ENCODE measurements around the gene ADISSP. TPM values are rescaled to one million over a fixed set of nuclear protein-coding genes. Genes with fewer than 3 reads are reported as not detected.

ADISSP gene
- total RNA-seq, 4 donors from 2014 or later = 14.4 to 32.4 (median 22.2) TPM

DNA sequence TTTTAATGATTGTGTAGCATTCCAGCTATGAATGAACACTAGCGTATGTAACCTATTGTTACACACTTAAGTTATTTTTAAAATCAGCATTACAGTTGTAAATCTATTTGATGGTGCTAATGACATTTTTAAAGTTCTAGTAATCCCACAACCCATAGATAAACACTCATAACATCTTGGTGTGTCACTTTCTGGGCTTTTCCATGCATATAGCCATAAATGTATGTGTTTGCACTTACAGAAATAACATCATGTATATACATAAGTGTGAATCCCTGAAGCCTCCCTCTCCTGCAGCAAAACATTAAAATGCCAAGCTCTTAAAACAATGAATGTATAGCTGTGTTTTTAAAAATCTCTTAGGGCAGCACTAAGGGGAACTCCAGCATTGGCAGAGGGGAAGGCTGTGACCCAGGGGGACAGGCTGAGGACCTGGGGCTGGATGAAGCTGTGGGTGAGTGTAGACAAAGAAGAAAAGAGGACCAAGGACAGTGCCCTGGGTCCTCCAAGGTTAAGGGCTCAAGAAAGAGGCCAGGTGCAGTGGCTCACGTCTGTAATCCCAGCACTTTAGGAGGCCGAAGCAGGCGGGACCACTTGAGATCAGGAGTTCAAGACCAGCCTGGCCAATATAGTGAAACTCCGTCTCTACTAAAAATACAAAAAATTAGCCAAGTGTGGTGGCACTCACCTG, 19.9 kb upstream of the ADISSP start:
- no peaks in the 10 kb centered on the region for H3K9me3 ChIP-seq
- peak overlapping the region in 3 of 4 donors; percentile 59 to 68 (median 63) for H3K27ac ChIP-seq
- H3K4me3 ChIP-seq = peak overlapping the region in 2 of 4 donors; percentile 32 to 71
- 62 to 70% methylated on average over 5 of the region's 5 CpGs for WGBS, 2 donors
- no peak for DNase-seq (ENCODE audit: low spot score in 2 of 2)
- H3K27me3 ChIP-seq = no peaks in the 10 kb centered on the region
- peaks cover 0 to 21% (median 0%) of the 10 kb centered on the region in 3 donors for H3K36me3 ChIP-seq
- peaks cover 0 to 55% (median 27%) of the 10 kb centered on the region in 4 donors for H3K4me1 ChIP-seq
- TF ChIP-seq EP300 (IDR thresholded peaks at IDR 0.05) (no peak), POLR2A (IDR thresholded peaks at IDR 0.05) (no peak)
- TF ChIP-seq, protein P1, sequence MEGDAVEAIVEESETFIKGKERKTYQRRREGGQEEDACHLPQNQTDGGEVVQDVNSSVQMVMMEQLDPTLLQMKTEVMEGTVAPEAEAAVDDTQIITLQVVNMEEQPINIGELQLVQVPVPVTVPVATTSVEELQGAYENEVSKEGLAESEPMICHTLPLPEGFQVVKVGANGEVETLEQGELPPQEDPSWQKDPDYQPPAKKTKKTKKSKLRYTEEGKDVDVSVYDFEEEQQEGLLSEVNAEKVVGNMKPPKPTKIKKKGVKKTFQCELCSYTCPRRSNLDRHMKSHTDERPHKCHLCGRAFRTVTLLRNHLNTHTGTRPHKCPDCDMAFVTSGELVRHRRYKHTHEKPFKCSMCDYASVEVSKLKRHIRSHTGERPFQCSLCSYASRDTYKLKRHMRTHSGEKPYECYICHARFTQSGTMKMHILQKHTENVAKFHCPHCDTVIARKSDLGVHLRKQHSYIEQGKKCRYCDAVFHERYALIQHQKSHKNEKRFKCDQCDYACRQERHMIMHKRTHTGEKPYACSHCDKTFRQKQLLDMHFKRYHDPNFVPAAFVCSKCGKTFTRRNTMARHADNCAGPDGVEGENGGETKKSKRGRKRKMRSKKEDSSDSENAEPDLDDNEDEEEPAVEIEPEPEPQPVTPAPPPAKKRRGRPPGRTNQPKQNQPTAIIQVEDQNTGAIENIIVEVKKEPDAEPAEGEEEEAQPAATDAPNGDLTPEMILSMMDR (IDR thresholded peaks at IDR 0.05) = no peak

DNA sequence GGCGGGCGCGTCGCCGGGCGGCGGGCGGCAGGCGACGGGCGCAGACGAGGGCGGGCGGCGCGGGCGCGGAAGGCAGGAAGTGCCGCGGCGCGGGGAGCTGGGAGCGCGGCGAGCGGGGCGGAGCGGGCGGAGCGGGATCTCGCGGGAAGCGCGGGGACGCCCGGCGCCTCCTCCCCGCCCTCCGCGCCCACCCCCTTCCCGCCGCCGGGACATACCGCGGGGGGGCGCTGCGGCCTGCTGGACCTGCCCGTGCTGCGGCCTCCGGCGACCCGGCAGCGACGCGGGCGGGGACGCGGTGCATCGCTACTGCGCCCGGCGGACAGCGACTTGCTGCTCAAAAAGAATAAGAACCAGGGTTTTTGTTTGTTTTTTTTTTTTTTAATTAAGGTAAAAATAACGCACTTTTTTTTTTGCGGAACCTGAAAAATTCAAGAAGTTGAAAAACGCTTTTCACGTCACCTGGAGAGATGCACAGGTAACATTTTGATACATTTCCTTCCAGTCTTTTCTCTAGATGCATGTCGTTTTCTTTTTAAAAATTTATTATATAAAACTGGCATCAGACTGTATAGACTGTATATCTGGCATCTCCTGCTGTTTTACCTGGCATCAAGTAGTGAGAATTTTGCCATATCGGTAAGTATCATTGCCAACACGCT, 19.2 kb upstream of the ADISSP start, which contains the start of gene CENPB:
Gene CENPB, minus strand, starts transcription at position 76 of the 659 bp plus-strand sequence. CDS start 257 bp downstream, outside the sequence.
- Histone ChIP-seq H3K27ac (peak within 1 kb of the TSS; percentile 68 to 87 (median 82)), H3K4me3 (peak within 1 kb of the TSS; percentile 53 to 71 (median 62)), H3K27me3 (no peaks in the 10 kb centered on the region), H3K9me3 (no peaks in the 10 kb centered on the region), H3K4me1 (peaks cover 0 to 59% (median 27%) of the 10 kb centered on the region in 4 donors), H3K36me3 (peaks cover 0 to 22% (median 0%) of the 10 kb centered on the region in 3 donors)
- WGBS, 2 donors = 3 to 6% methylated on average over 23 to 54 of the region's 70 CpGs
- DNase-seq (ENCODE audit: low spot score in 2 of 2) = peak; percentile 84 to 85
- TF ChIP-seq, protein P1 (IDR thresholded peaks at IDR 0.05) = peak; percentile 69 to 98 (median 88)
- peak in 1 of 2 donors; percentile 34 for TF ChIP-seq EP300 (IDR thresholded peaks at IDR 0.05)
- TF ChIP-seq POLR2A (IDR thresholded peaks at IDR 0.05) = no peak

DNA sequence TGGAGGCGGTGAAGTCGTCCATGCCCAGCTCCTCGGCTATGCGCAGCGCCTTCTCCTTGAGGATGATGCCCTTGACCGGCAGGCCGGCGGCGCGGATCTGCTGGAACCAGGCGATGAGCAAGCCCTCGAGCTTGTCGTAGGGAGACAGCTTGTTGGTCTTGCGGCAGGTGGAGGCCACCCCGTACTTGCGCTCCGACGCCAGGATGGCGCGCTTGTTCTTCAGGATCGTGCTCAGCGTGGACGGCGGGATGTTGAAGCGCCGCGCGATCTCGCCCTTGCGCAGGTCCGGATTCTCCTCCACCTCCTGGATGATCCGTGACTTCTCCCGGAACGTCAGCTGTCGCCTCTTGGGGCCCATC, 18.6 kb upstream of the ADISSP start:
- Histone ChIP-seq H3K4me1 (peaks cover 0 to 65% (median 28%) of the 10 kb centered on the region in 4 donors), H3K27ac (peak overlapping the region; percentile 68 to 87 (median 82)), H3K27me3 (no peaks in the 10 kb centered on the region), H3K36me3 (peaks cover 0 to 22% (median 0%) of the 10 kb centered on the region in 3 donors), H3K9me3 (no peaks in the 10 kb centered on the region), H3K4me3 (peak overlapping the region; percentile 53 to 71 (median 62))
- TF ChIP-seq, protein P1 (IDR thresholded peaks at IDR 0.05) = no peak
- TF ChIP-seq EP300 (IDR thresholded peaks at IDR 0.05) = peak in 1 of 2 donors; percentile 13
- no peak for TF ChIP-seq POLR2A (IDR thresholded peaks at IDR 0.05)
- WGBS, 2 donors = 1% methylated on average over 22 of the region's 35 CpGs; no CpG with 5 or more reads in 1 of the 2 donors
- peak in 1 of 2 donors; percentile 33 for DNase-seq (ENCODE audit: low spot score in 2 of 2)

DNA sequence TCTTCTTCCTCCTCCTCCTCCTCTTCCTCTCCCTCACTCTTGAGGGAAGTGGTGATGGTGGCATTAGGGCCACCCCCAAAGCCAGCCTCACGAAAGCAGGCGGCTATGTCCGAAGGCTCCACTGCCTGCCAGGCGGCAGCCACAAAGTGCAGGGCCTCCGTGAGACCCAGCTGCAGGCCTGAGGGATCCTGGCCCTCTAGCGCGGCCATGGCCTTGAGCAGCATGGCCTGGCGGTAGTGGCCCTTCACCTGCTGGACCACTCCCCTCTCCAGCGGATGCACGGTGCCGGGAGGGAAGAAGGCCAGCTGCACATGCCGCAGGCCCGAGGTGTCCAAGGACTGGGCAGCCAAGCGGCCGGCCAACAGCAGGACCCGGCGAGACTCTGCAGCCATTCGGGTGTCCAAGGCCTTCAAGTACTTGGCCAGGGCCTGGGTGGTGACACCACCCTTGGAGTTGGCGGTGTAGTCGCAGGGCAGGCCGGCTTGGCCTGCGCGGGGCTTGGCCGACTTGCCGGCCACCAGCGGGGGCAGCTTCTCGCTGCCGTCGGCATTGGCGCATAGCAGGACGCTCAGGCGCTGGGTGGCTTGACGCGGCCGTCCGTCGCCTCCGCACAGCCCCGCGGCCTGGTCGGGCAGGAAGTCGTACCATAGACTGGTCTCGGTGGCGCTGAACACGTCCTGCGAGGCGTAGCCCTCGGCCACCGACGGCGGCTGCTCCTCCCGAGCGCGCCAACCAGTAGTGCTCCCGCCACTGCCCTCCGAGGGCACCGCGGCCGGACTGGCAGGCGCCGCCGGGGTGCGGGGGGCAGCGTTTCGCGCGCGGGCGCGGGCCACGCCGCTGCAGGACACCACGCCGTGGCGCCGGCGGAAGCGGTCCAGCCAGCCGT, 17.9 kb upstream of the ADISSP start:
- Histone ChIP-seq H3K36me3 (peaks cover 0 to 22% (median 0%) of the 10 kb centered on the region in 3 donors), H3K9me3 (no peaks in the 10 kb centered on the region), H3K4me3 (peak overlapping the region; percentile 53 to 71 (median 62)), H3K27ac (peak overlapping the region; percentile 68 to 87 (median 82)), H3K27me3 (no peaks in the 10 kb centered on the region), H3K4me1 (peaks cover 0 to 72% (median 30%) of the 10 kb centered on the region in 4 donors)
- TF ChIP-seq, protein P1 (IDR thresholded peaks at IDR 0.05) = no peak
- TF ChIP-seq EP300 (IDR thresholded peaks at IDR 0.05) (no peak), POLR2A (IDR thresholded peaks at IDR 0.05) (no peak)
- WGBS, 2 donors = 36 to 74% methylated on average over 10 to 11 of the region's 79 CpGs
- DNase-seq (ENCODE audit: low spot score in 2 of 2) = no peak

Measured in tibial nerve (tissue), 4 donors.